Endothelial cell of coronary artery (primary cell): ENCODE results near the gene OSBP2. TPM values are rescaled to one million over a fixed set of nuclear protein-coding genes. Genes with fewer than 3 reads are reported as not detected.

Source experiments
- total RNA-seq: library from RNA; depleted of rRNA; stranded (reverse); fragments of >200 nt; gene quantifications from 2 replicates; pipeline ENCODE4 v1.2.3, GENCODE V29; 2014

OSBP2 gene
- total RNA-seq: 5.6 and 7.6 TPM in 2 replicates

GRCh38 chr22:30694640-30695350, at the start of gene OSBP2:
OSBP2 (plus strand) TSS chr22:30694874; CDS start chr22:30694910, 36 bp downstream.

GRCh38 chr22:30667494-30668385, 26.9 kb upstream of the OSBP2 start, which contains the start of gene DUSP18:
DUSP18 (minus strand) TSS chr22:30667875; CDS start chr22:30664003, 3,872 bp downstream.

Other genes starting within 250 kb of the OSBP2 start
- gene SEC14L3, start 222.9 kb upstream of the OSBP2 start, total RNA-seq: not detected in 2 replicates
- not detected in 2 replicates for gene SEC14L4, start 189.2 kb upstream of the OSBP2 start, total RNA-seq
- under 0.01 TPM in 1 of 2 replicates, not detected in the other for gene SEC14L6, start 148.1 kb upstream of the OSBP2 start, total RNA-seq
- gene GAL3ST1, start 120.2 kb upstream of the OSBP2 start, total RNA-seq: under 0.01 TPM in 1 of 2 replicates, not detected in the other
- 97.1 and 115 TPM in 2 replicates for gene PES1, start 103.0 kb upstream of the OSBP2 start, total RNA-seq
- gene TCN2, start 87.7 kb upstream of the OSBP2 start, total RNA-seq: 30.9 and 40.7 TPM in 2 replicates
- gene SLC35E4, start 59.1 kb upstream of the OSBP2 start, total RNA-seq: 20.7 and 28.4 TPM in 2 replicates
- gene DUSP18, start 27.0 kb upstream of the OSBP2 start, total RNA-seq: 8.4 and 11.6 TPM in 2 replicates